DMS79 (cell line): ENCODE data around the gene RGL2.
"Not testable (repeated sequence)": the region's sequence is repeated elsewhere in the genome, so short reads cannot be mapped to it uniquely, and the experiment has no call there.

Experiments
- DNase-seq: peaks from one replicate; lab custom pipeline; 2025; lab: John Stamatoyannopoulos, UW

The RGL2 gene

DNA sequence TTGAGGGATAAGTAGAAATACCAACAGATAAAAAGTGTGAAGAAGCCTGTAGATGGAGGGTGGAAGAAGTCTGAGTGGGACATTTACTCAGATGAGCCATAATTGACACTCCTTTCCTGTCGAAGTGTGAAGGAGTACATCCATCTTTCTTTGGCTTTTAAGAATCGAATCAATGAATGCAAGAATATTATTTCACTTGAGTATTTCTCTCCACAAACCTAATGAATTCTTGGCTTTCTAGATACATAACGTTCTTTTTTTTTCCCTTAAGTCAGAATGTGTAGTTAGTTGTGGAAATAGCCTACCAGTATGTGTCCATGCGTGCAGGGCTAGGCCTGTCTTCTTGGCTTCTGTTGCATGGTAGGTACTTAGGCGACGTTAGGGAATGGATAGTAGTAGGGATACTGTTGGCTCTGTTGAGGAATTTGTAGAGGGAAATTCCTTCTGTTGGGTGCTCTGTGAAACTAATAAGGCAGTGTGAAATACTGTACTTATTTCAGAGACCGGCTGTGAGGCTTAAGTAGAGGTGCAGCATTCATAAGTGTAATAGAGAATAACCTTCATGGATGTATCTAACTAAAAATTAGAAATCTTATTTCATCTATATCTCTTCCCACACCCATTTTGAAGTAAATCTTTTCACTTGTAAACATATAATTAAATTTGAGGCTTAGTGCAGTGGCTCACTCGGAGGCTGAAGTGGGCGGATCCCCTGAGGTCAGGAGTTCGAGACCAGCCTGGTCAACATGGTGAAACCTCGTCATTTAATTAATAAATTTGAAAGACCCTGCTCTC is 25.4 kb downstream of the RGL2 start:
- DNase-seq: no peak

DNA sequence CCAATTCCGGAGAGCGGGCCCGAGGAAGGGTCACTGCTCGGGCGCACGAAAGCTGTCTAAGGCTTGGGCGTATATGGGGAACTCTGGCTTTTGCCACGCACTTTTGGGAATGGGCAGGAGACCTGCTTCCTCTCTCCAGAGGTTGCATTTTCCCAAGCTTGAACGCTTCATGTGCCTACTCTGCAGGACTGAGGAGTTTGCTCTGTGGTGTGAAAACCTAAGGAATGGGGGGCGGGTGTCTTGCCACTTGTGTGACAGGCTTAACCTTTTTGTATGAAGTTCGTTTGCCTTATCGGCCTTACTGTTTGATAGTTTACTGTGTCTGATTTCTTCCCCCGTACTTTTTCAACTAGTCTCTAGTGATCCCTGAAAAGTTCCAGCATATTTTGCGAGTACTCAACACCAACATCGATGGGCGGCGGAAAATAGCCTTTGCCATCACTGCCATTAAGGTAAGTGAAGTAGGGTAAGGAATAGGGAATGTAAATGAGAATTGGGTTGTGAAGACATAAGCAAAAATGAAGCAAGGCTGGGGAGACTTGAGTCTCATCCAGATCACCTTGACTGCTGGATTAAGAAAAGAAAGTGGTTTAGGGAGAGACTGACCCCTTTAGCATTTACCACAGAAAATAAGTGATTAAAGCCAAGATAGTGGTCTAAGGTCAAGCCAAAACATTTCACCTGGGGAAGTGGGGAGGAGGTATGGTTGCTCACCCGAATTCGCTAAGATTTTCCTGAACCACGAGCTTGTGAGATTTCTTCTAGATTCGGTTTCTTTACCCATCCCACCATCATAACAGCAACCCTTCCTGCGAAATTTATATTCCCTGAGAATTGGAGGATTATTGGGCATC is 26.2 kb downstream of the RGL2 start:
- no peak for DNase-seq

- DNase-seq: peak; percentile 95
These were observed 27.1 kb downstream of the RGL2 start, which contains the start of the genes RPS18 and VPS52 for GRCh38 chr6:33271468-33272274. Gene RPS18 (plus strand): TSS chr6:33272075. CDS start chr6:33272120, 45 bp downstream. Gene VPS52 (minus strand): TSS chr6:33271876. CDS start chr6:33271675, 201 bp downstream.

GRCh38 chr6:33271117-33271467 is 27.6 kb downstream of the RGL2 start:
- peak; percentile 27 for DNase-seq

DNA sequence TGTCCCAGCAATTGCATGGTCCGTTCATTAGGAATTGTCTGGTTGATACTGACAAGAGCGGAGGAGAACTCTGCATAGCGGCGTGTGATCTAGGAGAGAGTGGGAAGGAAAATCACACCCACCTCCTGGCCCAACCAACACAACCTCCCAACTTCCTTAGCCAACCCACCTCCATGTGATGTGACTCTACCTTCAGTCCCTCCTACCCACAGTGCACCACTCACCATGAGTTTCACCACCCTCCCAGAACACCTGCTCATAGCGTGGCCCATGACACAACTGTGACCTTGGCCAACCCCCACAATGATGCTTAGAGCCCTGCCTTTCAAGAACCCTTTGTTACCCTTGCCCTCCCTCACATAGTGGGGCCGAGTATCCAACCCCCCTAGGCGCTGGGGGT is 34.7 kb downstream of the RGL2 start:
- DNase-seq: no peak

DNA sequence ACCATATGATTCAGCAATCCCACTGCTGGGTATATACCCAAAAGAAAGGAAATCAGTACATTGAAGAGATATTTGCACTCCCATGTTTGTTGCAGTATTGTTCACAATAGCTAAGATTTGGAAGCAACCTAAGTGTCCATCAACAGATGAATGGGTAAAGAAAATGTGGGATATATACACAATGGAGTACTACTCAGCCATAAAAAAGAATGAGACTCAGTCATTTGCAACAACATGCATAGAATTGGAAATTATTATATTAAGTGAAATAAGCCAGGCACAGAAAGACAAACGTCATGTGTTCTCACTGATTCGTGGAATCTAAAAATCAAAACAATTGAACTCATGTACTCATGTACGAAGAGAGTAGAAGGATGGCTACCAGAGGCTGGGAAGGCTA is 36.3 kb downstream of the RGL2 start:
- DNase-seq: not testable (repeated sequence)

DNA sequence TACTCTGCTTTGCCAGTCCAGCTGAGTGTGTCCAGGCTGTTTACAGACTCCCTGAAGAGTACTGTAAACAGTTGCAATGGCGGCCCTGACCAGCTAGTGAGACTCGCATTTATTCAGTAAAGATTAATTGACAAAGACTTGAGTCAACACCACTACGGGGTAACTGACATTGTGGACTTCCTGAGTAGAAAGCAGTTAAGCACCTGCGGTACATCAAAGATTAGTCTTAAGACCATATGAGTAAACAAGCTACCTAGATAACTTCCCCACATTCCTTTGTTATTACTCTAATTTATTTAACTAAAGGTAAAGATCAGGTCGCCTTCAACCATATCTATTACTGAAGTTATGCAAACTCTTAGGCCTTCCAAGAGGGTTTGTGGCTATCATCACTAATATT is 39.7 kb downstream of the RGL2 start:
- DNase-seq: no peak

- no peak for DNase-seq
These were observed 44.2 kb downstream of the RGL2 start for GRCh38 chr6:33254591-33254990.

DNA sequence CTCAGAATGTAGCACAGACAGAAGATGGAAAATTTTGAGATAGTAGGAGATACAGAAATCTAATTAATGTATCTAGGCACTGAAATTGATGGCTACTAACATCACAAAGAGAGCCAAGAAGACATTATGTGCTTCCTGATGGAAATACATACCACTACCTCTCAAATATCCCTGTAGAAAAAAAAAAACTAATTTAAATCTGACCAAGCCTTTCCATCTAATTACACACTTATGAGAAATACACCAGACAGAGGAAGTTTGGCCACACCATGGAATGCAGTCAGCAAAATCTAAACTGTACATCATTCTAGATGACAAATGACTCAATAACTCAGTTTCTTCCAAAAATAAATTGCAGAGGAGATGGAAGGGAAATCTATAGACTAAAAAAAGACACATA is 46.0 kb downstream of the RGL2 start:
- DNase-seq: no peak

GRCh38 chr6:33251395-33252012 is 47.2 kb downstream of the RGL2 start:
- DNase-seq: no peak

GRCh38 chr6:33250731-33251130 is 48.0 kb downstream of the RGL2 start:
- DNase-seq: no peak

DNA sequence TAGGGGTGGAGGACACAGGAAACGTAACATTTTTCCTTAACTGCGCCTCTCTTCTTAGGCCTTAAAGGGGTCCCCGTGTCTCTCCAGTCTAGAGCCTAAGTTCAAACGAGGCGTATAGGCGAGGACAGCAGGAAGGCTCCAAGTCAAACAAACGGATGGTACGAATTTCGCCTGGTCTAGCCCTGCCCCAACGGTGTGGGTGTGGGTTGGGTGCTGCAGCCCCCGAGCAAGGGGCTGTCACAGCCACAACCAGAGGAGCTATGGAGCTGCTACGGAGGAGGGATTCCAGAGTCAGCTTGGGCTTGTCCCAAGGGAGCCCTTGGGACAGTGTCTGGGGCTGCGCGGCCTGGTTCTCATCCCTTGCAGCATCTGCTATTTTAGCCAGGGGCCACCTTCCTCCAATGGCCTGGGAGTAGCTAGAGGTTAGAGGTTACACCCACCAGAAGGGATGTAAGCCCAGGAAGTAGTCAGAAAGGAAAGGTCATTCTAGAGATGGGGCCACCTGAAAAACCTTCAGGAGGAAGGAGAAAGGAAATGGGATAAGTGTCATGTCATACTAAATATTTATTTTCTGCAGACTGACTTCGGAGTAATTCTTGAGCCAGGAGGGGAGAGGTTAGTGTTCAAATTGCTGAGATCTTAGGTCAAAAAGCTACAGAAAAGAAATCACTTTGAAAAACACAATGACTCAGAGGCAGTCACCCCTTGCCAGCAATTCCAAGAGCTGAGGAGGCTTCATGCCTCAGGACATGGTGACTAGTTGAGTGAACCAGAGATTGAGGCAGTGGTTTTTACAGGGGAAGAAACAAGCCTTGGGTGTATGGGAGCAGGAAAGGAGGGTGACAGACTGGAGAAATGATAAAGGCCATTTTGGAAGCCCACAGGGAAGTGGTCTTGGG is 48.8 kb downstream of the RGL2 start:
- DNase-seq: no peak

GRCh38 chr6:33248932-33249731 is 49.6 kb downstream of the RGL2 start:
- DNase-seq: peak; percentile 98

- DNase-seq: no peak
These were observed 50.2 kb downstream of the RGL2 start for GRCh38 chr6:33248643-33248931.

GRCh38 chr6:33247977-33248642 is 50.6 kb downstream of the RGL2 start:
- DNase-seq: peak; percentile 53

DNA sequence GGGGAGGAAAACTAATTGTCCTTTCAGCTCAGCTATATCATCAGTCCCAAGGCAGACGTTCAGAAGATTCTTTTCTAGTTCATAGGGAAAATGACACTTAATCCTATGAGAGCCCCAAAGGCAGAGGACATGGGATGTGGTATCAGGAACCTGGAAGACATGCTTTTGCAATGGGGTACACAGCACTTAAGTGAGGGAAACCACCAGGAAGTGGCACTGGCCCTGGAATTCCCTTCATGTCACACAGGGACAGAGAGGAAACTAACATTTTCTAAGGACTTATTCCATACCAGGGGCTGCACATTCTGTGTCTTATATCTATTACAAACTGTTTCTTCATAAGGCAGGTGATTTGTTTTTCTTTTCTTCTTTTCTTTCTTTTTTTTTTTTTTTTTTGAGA is 55.3 kb downstream of the RGL2 start:
- no peak for DNase-seq

DNA sequence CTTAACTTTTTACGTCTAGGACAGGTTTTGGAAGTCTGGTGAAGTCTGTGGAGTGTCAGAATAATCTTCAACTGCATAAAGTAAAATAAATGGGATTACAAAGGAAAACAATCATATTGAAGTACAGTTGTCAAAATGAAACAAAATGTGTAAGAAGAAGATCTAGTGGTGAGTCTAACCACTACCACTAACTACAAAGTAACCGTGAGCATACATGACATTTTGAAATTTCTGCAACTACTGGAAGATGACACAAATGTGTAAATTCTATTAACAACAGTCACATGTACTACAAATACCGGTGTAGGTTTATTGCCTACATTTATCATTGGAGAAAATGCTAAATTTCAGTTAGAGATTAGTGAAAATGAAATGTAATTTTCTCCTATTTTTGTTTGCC is 56.8 kb downstream of the RGL2 start:
- no peak for DNase-seq
